Chondrocyte (in vitro differentiated cells): ENCODE data around the gene GLB1L3. TPM values are rescaled to one million over a fixed set of nuclear protein-coding genes. Genes with fewer than 3 reads are reported as not detected.

Source experiments
- DNase-seq: peaks from one replicate; pipeline ENCODE4 v3.0.0; 2021; ENCODE audit warnings: mixed read lengths, low spot score
- H3K27ac Mint-ChIP-seq: one replicate; pipeline ENCODE4 v1.8.0; 2021; ENCODE audit warnings: mild to moderate bottlenecking, moderate library complexity, mixed read lengths; ENCODE audit not compliant: unreplicated experiment
- H3K27me3 Mint-ChIP-seq: 2 replicates; pipeline ENCODE4 v1.8.0; 2021; ENCODE audit warnings: low read depth, mixed read lengths
- H3K36me3 Mint-ChIP-seq: 2 replicates; pipeline ENCODE4 v1.8.0; 2021; ENCODE audit warnings: low read depth, mixed read lengths
- H3K4me1 Mint-ChIP-seq: 2 replicates; pipeline ENCODE4 v1.8.0; 2021; ENCODE audit warnings: low read depth, mild to moderate bottlenecking, mixed read lengths
- H3K4me3 Mint-ChIP-seq: one replicate; pipeline ENCODE4 v1.8.0; 2021; ENCODE audit warnings: mild to moderate bottlenecking, moderate library complexity, mixed read lengths; ENCODE audit not compliant: unreplicated experiment
- H3K9me3 Mint-ChIP-seq: 2 replicates; pipeline ENCODE4 v1.8.0; 2021; ENCODE audit warnings: low read depth, mixed read lengths
- CTCF ChIP-seq: fragments of 200-600 bp; sonication (generic); IDR thresholded peaks from 2 replicates; pipeline ENCODE4 v1.5.0; 2021; ENCODE audit warnings: antibody characterized with exemption, mild to moderate bottlenecking, moderate library complexity
- total RNA-seq: library from RNA; stranded (reverse); gene quantifications from 3 replicates; pipeline ENCODE4 v1.2.1, GENCODE V29; 2021

GLB1L3 gene
- total RNA-seq, 1 donor from 2014 or later: not detected

DNA sequence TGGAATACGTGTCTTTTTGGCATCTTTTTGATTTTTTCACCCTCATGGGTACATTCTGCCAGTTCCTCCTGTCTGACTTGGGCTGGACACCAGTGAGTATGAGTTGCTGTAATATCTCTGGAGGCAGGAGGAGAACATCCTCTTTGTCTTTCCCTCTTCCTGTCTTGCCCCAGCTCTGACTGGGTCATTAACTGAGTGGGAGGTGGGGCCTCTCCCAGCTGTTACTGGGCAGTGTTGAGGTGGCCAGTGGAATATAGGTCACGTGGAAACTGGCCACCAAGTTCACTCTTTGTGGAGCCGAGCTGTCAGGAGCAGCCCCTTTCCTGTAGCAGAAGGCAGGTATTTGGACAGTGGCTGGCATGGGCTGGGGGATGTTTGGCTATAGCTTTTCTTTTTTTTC is 57.8 kb downstream of the GLB1L3 start:
- TF ChIP-seq CTCF: no peak
- peaks cover 1% of the 10 kb centered on the region for H3K36me3 Mint-ChIP-seq
- H3K27me3 Mint-ChIP-seq: peaks cover 49% of the 10 kb centered on the region
- H3K27ac Mint-ChIP-seq: no peak overlapping the region
- no peak overlapping the region for H3K4me3 Mint-ChIP-seq
- no peaks in the 10 kb centered on the region for H3K9me3 Mint-ChIP-seq
- DNase-seq: no peak
- peaks cover 12% of the 10 kb centered on the region for H3K4me1 Mint-ChIP-seq

GRCh38 chr11:134334796-134335571 is 58.8 kb downstream of the GLB1L3 start:
- no peak overlapping the region for H3K4me3 Mint-ChIP-seq
- H3K36me3 Mint-ChIP-seq: peaks cover 1% of the 10 kb centered on the region
- TF ChIP-seq CTCF: no peak
- peaks cover 45% of the 10 kb centered on the region for H3K27me3 Mint-ChIP-seq
- H3K4me1 Mint-ChIP-seq: peaks cover 12% of the 10 kb centered on the region
- no peak overlapping the region for H3K27ac Mint-ChIP-seq
- no peak for DNase-seq
- no peaks in the 10 kb centered on the region for H3K9me3 Mint-ChIP-seq

DNA sequence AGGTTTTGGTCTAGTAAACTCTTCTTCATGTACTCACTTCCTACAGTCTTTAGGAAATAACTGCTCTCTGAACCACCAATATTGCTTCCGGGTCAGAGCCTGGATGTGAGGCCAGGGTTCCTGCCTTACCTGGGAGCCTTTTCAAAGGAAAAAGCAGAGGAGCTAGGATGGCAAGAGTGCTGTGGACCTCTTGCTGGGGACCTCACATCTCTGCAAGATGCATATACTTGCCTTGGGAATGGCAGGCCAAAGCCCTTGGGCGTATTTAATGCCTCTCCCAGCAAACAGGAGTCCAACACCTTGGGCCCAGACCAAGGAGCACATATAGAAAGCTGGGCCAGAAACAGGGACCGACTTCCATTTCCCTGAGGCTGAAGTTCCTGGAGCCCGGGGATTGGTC is 60.9 kb downstream of the GLB1L3 start:
- Mint-ChIP-seq H3K27ac (no peak overlapping the region), H3K9me3 (no peaks in the 10 kb centered on the region), H3K27me3 (peaks cover 32% of the 10 kb centered on the region), H3K36me3 (peaks cover 1% of the 10 kb centered on the region), H3K4me1 (peaks cover 4% of the 10 kb centered on the region), H3K4me3 (no peak overlapping the region)
- no peak for TF ChIP-seq CTCF
- no peak for DNase-seq

- H3K9me3 Mint-ChIP-seq: no peaks in the 10 kb centered on the region
- DNase-seq: no peak
- H3K4me1 Mint-ChIP-seq: no peaks in the 10 kb centered on the region
- no peak overlapping the region for H3K4me3 Mint-ChIP-seq
- peaks cover 1% of the 10 kb centered on the region for H3K36me3 Mint-ChIP-seq
- H3K27me3 Mint-ChIP-seq: peaks cover 26% of the 10 kb centered on the region
- no peak overlapping the region for H3K27ac Mint-ChIP-seq
- TF ChIP-seq CTCF: no peak
Observed at GRCh38 chr11:134338068-134338467, 61.9 kb downstream of the GLB1L3 start.

DNA sequence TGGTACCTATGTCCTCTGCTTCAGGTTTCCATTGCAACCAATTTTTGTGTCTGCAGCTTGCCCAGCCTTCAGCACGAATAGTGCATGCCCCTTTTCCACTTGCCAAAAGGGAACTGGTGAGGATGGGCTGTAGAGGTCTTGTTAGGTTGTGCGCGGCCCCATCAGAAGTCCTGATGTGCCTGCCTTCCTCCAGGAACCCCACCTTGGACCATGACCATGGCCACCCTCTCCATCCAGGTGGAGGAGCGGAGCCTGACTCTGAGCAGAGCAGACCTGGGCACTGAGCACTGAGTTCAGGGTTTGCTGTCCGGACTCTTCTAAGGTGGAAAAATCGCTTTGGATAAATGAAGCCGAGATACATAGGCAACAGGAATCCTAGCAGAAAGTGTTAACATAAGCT is 62.5 kb downstream of the GLB1L3 start:
- DNase-seq: no peak
- H3K27ac Mint-ChIP-seq: no peak overlapping the region
- H3K36me3 Mint-ChIP-seq: peaks cover 1% of the 10 kb centered on the region
- H3K4me1 Mint-ChIP-seq: no peaks in the 10 kb centered on the region
- H3K27me3 Mint-ChIP-seq: peaks cover 25% of the 10 kb centered on the region
- no peak overlapping the region for H3K4me3 Mint-ChIP-seq
- H3K9me3 Mint-ChIP-seq: no peaks in the 10 kb centered on the region
- TF ChIP-seq CTCF: no peak
